ENCODE results near the gene HIVEP2.

HIVEP2 gene

DNA sequence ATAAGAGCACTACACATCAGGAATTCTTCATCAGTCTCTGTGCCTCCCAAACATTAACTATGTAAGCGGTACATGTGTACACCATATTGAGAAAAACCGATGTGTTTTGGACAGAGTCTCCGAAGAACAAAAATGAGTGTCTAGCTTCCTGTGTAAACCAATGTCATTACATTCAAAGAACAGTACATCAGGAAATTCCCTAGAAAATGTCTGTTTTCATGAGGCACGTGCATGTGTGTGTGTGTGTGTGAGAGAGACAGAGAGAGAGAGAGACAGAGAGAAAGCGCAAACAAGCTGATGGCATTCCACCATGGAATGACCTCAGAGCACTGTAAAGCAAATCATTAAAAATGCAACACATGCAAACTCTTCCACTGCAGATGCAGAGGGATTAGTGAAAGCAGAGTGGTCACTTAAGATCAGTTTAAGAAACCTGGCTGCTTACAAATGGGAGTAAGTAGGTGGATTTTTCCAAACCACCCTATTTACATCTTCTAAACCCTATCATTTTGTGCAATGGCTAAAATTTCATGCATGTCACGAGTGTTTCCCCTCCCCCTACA, 133.9 kb downstream of the HIVEP2 start:
- no peak for DNase-seq

DNA sequence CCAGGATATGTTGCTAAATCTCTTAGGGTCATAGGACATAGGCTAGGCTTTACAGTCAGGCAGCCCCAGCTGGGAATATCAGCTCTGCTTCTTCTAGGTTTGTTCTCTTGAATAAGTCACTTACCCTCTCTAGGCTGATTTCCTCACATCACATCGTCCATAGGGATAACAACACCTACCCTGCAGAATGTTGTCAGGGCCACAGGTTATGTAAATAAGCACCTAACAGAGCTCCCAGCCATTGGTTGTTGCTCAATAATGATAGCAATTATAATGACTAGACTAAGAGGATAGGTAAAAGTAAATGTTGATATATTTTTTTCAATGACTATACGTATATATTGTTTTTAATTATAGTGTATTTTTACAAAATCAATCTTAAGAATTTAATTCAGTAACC, 135.0 kb downstream of the HIVEP2 start:
- DNase-seq: no peak

- DNase-seq: no peak
Observed at GRCh38 chr6:142808405-142809061, 136.4 kb downstream of the HIVEP2 start.

DNA sequence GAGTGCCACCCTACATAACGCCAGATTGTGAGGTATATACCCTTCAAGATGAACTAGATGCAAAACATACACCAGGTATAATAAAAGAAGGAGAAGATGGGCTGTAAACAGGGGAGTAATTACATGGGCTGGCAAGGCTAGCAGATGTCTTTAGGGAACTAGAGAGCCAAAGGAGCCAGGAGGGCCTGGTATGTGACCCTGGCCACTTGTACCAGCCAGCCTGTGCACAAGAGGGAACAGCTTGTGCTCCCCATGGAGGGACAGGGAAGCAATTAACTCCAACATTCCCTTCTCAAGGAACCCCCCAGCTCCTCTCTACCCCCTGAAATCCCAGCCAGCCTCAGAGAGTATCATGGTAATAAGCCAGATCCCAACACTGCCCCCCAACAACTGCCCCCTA, 139.9 kb downstream of the HIVEP2 start:
- no peak for DNase-seq

DNA sequence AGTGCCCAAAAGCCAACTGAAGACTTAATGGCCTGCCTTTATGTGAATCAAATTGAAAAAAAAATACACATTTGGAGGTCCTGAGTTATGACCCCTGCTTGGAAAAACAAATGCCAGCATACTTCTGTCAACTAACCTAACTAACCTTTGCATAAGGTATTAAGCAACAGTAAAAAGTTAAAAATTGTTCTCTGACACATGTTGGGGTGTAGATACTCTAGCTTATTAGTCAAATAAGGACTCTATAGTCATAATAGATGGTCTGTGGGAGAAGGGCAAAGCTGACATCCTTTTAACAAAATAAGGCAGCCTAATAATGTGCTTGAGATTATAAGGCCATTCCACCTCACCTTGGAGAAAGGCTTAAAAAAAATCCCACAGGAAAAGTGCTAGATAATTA, 140.5 kb downstream of the HIVEP2 start:
- no peak for DNase-seq

DNA sequence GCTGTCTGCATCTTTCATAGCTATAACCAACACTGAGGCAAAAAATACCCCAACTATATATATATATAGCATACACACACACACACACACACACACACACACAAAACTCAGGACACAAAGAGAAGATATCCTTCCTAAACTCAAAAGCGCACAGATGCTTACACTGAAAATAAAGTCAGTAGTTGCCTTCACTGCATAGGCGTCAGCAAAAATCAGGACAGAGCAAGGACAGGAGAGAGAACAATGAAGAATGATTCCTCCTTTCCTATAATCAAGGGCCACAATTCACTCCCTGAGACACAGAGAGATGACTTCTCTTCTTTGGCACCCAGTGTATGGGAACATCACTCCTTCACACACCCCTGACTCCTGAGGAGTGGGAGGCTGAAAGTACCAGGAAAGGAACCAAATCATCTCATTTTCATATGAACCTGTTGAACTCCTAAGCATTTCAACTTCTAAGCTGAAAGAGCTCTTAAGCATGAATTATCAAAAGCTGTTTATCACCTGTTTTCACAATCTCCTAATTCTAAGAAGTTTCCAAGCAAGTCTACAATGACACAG, 141.4 kb downstream of the HIVEP2 start:
- DNase-seq: no peak

GRCh38 chr6:142803032-142803431, 141.9 kb downstream of the HIVEP2 start:
- DNase-seq: no peak

DNA sequence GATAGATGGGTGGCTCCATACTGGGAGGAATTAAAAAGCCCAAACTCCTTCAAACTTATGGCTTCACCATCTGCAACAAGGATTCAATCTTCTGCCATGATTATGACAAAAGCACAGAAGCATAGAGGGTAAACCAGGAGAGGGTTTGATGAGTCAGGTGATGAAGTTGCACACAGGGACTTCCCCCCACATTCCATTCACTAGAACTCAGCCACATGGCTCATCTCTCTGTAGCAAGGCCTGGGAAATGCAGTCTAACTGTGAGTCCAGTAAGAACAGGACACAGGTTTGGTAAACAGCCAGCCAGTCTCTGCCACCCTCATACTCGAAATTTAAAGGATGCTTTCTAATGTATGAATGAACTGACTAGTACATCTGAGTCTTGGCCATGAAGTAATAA, 142.9 kb downstream of the HIVEP2 start:
- no peak for DNase-seq

DNA sequence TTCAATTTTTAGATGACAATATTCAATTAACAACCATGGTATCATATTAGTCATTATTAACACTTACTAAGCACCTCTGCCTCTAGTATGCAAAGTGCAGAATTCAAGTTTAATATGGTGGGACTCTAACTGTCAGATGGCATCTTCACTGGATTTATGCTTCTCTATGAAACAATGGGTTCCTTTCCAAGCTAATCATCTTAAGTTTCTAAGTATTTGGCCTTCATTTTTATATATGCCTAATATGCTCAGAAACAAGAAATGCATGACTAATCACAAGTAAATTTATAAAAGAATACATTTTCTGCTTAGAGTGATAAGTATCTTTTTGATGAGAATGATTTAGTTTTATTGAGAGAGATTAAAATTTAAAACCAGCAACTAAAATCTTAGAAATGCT, 144.7 kb downstream of the HIVEP2 start:
- DNase-seq: no peak

GRCh38 chr6:142799639-142800038, 145.3 kb downstream of the HIVEP2 start:
- no peak for DNase-seq

DNA sequence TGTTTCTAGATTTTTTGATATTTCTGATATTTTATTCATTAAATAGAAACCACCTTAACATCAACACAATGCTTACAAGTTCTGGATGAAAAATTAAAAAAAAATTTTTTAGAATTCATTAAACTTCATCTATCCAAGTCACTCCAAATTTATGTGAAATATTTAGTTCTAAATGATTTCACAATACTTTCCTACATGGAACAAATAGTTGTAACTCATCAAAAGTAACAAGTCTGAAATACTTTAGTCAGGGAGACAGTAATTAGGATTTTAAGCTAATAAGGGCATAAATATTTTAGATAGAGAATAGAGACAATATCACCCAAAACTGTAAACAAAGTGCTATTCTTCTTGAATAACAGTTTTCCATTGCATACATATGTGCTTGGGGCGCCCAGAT, 147.8 kb downstream of the HIVEP2 start:
- no peak for DNase-seq

- peak; percentile 58 for DNase-seq
Observed at GRCh38 chr6:142796571-142796970, 148.4 kb downstream of the HIVEP2 start.

GRCh38 chr6:142796024-142796423, 149.0 kb downstream of the HIVEP2 start:
- DNase-seq: peak; percentile 2

GRCh38 chr6:142794424-142794823, 150.6 kb downstream of the HIVEP2 start:
- no peak for DNase-seq

DNA sequence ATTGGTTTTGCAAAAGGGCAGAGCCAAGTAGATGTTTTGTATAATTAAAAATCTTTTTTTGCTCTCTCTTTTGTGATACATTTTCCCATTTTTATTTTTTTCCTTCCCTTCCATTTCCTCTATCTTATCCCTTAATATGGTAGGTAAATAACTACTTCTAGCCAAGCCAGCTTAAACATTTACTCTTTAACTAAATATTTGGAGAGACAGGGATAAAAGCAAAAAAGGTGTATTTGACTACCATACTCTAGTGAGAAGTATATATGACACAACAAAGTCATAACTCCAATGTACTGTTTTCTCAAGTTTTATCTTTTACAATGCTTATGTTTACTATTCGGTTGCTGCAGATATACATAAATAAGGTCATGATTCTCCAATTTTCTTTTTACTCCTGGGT, 154.7 kb downstream of the HIVEP2 start:
- DNase-seq: no peak

- DNase-seq: no peak
Observed at GRCh38 chr6:142787422-142787821, 157.6 kb downstream of the HIVEP2 start.

- no peak for DNase-seq
Observed at GRCh38 chr6:142786476-142786875, 158.5 kb downstream of the HIVEP2 start.

GRCh38 chr6:142784344-142784743, 160.6 kb downstream of the HIVEP2 start:
- DNase-seq: no peak

GRCh38 chr6:142783499-142783898, 161.5 kb downstream of the HIVEP2 start:
- no peak for DNase-seq

DNA sequence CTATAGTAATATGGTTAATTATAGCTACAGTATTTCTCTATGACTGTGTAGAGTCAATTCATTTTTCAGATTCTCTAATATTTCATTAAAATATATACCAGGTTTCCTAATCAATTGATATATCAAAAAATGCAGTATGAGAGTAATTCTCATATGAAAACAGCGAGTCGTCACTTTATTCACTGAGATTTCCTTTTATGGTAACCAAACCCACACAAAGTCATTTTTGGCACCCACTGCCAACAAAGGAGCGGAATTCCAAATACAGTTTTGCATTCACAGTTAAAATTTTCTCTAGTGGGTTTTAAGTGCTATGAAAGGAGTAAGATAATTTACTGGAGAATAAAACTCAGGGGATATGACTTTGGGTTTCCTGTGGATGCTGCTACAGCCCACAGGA, 163.8 kb downstream of the HIVEP2 start:
- DNase-seq: no peak

DNA sequence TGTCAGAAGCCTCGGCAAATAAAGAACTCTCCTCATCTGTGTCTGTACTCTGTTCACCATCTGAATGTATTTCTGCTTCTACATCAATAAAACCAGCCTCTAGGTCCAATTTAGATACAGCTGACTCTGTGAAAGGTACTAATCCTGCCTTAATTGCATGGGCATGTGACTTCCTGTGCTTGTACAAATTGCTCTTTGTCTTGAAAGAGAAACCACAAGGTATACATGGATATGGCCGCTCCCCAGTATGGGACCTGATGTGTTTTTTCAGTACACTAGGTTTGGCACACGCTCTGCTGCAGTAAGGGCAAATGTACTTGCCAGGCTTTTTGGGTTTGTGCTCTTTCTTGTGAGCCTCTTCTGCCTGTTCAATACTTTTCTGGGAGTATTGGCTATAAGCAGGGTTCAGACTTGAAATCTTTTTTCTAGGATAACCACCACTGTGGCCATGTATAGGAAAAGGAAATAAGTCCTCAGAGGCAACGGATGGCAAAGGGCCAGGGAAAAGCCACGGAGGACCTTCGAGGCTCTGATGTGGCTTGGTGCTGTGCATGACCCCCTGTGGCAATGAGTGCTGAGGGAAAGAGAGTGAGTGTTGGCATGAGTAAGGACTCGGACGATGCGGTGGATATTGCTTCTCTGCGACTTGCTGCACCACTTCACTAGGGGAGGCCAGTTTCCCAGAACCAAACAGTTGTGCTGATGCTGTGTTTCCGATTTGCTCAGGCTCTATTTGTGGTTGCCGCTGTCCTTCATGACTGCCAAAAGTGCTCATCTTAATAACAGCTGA, 170.9 kb downstream of the HIVEP2 start:
- DNase-seq: no peak

DNA sequence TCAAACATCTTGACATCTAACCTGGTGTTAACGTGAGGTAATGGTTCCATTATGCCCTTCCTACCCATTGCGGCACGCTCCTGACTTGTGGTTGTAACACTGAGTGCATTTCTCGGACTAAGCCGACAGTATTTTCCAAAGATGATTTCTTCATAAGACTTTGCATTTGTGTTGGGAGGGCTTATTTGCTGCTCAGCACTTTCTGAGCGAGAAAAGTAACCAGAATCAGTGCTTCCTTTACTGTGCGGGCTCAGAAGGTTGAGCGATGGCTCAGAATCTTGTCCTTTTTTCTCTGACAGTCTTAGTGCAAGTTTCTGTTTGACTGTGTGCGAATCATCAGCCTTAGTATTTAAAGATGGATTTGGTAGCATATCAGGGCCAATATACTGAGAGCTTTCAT, 171.7 kb downstream of the HIVEP2 start:
- no peak for DNase-seq

DNA sequence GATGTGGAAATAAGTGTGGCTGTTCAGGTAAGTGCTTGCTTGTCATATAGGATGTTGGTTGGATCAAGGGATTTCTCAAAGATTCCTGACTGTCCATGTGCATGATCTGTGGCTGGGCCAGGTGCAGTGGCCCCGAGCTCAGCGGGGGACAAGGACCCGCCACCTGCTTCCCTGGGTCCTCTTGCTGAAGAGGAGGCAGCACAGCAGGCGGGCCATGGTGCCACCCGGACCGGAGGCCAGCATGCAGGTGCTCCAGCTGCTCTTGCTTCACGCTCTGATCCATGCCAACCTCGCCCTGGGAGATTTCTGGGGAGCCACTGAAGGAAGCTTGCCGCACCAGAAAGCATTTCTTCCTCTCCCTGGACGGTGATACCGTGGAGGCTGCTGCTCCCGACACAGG, 173.8 kb downstream of the HIVEP2 start:
- peak; percentile 47 for DNase-seq

- no peak for DNase-seq
Observed at GRCh38 chr6:142765306-142765705, 179.7 kb downstream of the HIVEP2 start.
